GM04503 (cell line): ENCODE measurements around the gene RBM33.
"Not testable (repeated sequence)": the region's sequence is repeated elsewhere in the genome, so short reads cannot be mapped to it uniquely, and the experiment has no call there.

ENCODE experiments used
- DNase-seq: peaks from one replicate; pipeline ENCODE4 v3.0.0-alpha.2; 2012; ENCODE audit warnings: low read depth

Gene RBM33

DNA sequence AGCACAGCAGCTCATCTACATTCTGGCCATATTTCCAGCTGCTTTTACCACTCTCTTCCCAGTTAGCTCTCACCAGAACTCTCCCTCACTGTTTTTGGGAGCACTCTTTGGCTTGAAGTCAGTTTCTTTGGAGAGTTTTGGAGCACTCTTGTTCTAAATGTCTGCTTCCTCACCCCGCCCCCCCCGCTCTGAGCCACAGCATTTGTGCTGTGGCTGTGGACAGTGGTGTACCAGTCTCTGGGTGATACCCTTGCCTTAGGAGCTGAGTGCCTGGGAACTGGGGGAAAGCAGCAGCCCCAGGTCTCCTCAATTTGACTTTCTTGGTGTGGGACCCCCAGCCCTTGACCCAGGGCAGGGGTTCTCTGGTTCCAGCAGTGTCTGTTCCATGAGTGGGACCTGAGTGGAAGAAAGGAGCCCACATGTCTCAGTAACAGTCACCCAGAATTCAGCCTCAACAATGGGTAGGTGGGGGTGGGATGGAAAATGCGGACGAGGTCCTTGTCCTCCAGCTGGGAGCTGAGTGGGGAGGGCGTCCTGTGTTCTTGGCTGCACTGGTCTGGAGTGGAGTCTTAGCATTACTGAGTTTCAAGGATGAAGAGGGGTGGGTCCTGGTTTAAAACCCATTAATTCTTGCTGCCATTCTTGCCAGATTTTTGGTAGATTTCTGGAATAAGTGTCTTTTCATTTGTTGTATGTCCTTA lies 18.0 kb downstream of the RBM33 start:
- DNase-seq: no peak

DNA sequence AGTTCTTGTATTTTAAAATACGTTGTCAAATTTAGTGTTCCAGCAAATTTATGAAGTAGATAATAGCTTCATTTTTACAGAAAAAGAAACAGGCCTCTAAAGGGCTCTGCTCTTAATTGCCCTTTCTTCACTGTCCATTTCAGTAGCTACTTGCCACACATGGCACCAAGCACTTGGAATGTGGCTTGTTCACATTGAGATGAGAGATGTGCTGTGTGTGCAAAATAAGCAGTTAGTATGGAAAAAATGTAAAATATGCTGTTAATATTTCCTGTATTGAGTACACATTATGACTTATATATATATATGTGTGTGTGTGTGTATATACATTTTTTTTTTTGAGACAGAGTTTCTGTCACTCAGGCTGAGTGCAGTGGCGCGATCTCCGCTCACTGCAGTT lies 19.5 kb downstream of the RBM33 start:
- DNase-seq: no peak

DNA sequence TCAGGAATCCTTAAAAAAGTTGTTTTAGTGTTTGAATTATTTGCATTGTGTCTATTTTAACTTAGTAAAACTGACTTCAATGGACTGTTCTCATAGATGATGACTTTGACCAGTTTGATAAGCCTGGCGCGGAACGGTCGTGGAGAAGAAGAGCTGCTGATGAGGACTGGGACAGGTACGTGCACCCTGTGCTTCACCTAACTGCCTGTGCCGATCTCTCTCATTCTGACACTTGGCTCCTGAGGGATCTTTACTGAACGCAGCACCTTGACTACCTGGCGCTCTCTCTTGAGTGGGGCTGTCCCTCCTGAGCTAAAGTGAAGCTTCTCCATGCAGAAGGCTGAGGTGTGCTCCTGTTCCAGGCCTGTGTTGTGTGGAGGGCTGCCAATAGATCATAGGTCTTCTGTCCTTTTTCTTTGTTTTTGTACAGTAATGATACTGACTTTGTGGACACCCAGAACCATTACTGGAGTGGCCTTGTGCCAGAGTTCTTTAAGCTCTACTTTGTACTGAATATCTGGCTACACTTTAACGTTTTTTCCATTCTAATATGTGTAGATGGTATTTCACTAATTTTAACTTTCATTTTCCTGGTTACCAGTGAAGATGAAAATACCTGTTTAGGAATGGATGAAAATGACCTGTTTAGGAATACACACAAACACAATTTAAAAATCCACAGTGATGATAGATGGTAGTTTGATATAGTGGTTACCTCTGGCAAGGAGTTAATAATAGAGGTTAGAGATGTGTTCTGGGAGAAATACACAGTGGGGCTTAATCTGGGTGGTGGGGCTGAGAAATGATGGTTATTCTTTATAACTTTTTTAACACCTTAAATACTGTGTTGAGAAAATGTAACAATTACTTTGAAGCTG lies 20.9 kb downstream of the RBM33 start:
- DNase-seq: no peak

DNA sequence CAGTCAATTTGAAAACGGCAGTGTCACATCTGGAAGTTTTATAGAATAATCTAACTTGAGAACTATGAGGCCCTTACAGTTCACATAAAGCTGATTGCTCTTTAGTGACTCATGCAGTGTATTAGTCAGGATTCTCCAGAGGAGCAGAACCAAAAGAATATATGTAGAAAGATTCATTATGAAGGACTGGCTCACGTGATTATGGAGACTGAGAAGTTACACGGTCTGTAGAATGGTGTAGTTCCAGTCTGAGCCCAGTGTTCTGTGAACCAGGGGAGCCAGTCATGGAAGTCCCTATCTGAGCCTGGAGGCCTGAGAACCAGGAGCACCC lies 21.5 kb downstream of the RBM33 start:
- DNase-seq: peak; percentile 72

DNA sequence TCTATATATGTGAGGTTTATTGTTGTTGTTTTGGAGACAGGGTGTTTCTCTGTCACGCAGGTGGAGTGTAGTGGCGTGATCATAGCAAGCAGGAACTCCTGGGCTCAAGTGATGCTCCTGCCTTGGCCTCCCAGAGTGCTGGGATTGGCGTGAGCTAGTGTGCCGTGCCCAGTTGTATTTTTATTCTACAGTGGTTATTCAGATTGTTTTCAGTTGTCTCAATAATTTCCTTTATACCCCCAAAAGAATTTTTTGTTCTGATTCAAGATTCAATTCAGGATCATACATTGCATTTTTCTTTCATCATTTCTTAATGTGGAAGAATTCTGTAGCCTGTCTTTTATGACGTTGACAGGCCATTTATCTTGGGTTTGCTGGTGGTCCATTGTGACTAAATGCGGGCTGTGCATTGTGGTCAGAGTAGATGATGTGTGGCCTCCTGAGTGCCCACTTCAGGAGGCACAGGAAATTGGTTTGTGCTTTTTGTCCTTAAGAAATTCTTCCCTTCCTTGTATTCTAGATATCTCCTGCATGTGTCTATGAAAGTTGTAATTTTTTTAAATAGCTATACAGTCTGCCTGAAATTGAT lies 22.9 kb downstream of the RBM33 start:
- no peak for DNase-seq

DNA sequence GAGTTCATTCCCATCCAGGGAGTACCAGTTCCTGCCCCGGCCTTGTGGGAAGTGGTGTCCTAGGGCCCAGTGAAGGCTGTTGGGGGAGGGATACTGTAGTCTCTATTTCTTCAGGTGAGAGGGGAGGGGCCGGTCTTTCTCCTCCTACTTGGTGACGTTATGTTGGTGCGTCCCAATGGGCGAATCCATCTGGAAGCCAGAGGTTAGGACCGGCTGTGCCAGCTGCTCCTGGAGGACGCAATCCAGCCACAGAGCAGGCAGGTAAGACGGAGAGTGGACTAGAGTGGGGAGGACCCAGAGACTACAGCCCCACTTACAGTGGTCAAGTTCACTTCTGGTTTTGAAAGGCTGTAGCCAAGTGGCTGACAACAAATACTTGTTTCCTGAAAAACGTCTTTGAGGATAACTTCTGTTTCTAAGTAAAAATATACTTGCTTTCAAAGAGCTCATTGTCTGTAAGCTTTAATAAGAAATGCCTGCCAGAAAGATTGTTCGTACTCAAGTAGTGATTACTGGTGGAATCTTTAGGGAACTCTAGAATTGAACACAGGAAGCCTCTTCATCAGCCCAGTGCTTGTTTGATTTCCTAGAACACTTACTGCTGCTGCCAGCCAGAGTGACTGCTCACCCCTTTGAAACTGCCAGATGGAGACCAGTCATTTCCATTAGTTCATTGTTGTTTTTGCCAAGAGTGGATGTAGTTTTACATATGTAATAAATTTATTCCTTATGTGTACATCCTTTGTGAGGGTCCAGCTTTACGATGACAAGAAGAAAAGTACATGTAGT lies 25.4 kb downstream of the RBM33 start:
- DNase-seq: no peak

DNA sequence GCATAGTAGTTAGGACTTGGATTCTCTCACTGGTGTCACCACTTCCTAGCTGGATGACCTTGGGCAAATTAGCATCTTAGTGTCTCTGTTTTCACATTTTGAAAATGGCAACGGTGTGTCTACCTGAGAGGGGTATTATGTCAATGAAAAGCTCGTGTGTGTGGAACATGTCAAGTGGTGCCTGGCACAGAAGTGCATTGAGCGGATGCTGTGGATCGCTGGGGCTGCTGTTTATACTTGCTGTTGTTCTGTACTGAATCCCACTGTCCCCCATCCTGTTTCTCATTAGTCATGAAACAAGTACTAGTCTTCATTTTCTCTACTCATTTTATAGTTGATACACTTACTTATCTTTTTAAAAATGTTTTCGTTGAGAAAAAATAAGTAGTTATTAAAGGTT lies 26.1 kb downstream of the RBM33 start:
- DNase-seq: no peak

DNA sequence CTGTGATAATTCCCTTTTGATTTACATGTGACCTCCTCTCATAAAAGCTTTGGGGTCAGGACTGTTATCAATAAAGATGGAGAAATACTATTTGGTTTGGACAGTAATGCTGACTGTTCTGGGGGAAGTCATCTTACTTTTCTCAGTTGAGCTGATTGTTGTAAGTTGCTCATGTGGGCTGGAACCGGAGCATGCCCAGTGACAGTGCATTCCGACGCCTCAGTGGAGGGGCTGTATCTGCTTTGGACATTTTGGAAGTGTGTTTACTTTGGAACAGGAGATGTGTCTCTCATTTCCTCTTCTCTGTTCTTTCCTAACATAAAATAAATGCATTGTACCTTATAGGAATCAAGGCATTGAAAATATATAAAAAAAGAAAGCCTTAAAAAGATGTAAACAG lies 30.1 kb downstream of the RBM33 start:
- no peak for DNase-seq

DNA sequence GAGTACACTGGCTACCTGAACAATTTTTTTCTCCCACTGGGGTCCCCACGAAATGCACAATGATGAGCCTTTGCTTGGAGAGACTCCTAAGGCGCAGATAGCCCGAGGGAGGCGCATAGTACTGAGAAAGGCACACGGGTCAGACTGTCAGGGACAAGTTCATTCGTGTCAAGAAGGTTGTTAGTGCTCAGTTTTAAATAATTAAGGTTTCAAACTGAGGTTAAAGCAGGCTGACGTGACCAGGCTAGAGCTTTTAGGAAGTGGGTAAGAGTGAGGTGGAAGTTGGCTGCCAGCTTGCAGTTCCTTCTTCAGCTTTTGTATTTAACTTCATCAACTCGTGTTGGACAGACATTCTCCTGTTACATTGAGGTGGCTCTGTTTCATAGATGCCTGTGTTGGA lies 31.6 kb downstream of the RBM33 start:
- DNase-seq: no peak

DNA sequence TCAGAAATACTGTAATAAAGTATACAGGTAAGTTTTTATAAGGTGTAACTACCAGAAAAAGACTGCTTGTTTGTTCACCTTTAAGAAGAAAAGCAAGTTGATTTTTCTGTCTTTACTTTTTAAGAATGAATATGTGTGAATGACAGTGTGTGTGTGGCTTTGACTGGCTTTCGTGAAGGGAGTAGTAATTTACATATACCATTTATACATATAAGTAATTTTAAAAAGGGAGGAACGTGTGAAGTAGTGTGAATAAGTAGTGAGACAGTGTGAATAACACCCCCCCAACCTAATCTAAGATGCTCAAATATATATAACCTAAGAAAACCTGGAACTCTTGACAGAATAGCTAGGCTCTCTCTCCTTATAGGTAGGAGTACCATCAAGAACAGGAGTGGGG lies 33.2 kb downstream of the RBM33 start:
- DNase-seq: no peak

DNA sequence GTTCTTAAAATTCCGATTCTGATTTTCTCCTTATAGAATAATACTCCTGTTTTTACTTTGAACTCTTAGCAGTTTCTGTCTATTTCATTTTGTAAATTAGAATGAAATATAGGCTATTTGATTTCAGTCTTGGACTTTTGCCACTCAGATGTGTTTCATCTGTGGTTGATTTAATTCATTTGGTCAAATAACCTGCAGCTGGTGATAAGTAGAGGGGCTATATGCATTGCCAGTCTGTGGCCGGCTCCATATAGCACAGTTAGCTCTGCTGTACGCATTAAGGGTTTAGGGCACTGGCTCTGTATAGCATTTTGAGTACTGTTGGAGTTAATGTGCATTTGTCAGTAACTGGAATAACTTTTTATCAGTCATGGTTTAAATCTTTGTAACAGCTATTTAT lies 35.7 kb downstream of the RBM33 start:
- DNase-seq: no peak

DNA sequence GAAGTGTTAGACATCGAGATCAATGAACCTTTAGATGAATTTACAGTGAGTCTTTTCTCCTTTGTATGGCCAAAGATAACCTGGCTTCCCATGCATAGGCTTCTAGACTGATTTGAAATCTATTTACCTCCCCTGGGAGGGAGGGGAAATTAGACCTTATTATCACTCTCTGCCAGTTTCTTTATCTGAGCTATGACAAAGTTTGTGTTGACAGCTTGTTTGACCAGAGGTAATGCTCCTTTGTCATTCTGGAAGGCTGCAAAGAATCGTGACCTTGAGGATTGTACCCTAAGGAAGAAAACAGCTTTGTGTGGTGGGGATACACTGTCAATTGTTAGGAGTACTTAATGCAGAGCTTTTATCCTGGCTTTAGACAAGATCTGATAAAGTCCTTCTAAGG lies 36.4 kb downstream of the RBM33 start:
- DNase-seq: no peak

DNA sequence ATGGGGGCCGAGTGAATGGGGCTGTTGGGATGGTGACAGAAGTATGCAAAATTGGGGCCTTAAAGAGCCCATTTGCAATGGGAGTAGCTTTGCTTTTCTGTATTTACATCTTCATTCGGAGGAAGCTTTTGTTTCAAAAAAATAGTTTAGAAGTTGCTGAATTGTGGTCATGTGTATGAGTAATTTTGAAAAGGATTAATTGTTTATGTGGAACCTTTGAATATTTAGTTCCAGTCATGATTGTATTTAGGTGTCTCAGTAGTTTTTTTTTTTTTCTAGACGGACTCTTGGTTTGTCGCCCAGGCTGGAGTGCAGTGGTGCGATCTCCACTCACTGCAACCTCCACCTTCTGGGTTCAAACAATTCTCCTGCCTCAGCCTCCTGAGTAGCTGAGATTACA lies 37.2 kb downstream of the RBM33 start:
- DNase-seq: no peak

DNA sequence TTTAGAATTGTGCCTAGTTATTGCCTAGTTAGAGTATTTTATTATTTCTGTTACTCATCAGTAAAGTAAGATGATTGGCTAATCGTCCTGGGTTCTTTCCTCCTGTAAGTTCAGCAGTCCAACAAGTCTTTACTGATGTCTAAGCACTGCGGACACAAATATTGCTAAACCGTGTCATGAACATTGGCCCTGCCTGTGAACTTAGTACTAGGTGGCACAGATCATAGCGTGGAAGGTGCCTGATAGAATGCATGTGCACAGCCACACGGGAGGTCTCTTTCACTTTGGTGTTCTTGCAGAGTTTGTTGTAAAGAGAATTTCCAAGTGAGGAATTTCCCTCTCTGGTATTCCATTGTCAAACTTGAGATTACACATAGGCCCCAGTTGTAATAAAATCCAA lies 38.0 kb downstream of the RBM33 start:
- no peak for DNase-seq

DNA sequence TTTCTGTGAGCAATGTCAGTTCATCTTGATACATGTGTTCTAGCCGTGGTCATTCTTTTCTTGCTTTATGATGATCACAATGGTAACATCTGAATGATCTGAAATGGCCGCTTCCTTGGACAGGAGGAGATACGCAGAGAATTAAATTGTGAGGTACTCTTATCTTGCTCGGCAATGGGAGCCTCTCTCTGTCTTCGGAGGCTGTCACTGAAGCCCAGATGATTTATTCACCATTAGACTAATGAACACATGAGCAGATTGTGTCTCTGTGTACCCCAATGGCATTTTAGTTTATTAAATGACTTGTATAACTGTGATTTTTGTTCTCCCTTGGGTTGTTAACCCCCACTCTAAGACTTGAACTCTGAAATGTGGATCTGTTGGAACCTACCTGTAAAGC lies 38.6 kb downstream of the RBM33 start:
- DNase-seq: no peak

DNA sequence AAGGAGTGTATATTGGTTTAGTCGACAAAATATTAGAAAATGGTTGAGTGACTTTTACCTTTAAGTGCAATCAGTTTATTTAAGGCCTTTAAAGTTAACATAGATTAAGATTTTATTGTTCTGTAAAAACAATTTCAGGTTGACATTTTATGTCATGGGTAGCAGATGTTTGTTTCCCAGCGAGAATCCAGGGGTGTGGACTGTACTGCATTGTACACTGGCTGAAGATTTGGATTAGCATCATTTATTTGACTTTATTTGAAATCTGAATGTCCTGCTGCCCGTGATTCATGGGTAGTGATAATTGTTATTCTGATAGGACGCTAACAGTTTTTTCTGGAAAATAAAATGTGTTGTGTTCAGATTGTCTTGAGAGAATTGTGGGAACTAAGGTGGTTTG lies 39.3 kb downstream of the RBM33 start:
- no peak for DNase-seq

DNA sequence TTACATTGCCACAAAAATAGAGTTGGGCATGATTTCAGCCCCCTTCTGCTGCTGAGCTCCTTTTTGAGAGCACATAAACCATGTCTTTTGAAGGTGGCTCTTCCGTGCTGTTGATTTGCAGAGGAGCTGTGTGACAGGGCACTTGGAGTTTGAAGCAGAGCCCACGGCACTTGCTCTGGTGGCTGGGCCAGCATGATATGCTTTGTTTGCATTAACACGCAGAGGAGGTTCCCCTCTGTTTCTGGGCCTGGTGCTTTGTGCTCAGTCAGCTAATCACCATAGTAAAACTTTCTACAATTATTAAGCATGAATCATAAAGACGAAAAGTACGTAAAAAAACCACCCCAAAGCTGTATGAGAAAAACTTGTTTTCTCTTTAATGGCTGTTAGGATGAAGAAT lies 40.1 kb downstream of the RBM33 start:
- DNase-seq: no peak

DNA sequence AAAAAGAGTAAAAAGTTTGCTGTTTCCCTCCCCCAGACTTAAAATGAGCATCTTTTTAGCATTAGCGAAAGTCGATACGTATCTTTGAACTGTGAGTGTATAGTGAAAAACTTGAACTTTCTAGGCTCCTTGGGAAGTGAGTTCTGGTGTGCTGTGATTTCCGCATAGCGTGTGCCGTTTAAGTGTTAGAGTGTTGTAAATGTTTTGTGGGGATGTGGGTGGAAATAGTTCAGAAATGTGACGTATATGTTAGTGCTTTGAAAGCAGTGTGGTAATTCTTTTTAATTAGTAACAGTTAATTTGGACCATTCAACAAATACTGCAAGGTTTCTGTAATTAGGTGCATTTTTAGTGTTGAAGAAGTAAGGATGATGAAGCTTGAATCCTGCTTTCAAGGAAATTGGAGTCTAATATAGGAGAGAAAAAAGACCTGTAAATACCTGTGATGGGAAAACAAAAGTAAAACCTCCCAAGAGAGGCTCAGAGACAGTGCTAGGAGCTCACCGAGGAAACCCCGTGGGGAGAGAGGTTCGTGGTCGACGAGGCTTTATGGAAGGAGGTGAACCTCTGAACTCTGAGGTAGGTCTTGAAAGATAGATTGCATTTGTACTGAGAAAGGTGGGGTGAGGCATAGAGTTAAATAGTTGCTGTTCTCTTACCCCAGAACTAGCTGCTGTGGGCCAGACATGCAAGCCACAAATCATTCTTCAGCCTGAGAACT lies 40.8 kb downstream of the RBM33 start:
- no peak for DNase-seq

DNA sequence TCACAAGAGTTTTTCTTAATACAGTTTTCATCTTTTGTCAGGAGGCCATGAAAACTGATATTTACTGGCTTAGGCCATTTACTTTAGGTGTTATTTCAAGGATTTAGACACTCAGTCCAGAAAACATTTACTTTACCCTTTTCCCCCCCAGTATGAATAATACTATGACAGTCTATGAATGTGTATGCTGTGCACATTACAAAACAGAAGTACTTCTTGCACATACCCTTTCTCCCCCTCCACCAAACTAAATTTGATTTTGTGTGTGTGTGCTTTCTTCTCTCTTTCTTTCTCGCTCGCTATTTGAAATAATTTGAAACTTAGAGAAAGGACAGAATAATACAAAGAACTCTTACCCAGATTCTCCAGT lies 41.3 kb downstream of the RBM33 start:
- DNase-seq: no peak

DNA sequence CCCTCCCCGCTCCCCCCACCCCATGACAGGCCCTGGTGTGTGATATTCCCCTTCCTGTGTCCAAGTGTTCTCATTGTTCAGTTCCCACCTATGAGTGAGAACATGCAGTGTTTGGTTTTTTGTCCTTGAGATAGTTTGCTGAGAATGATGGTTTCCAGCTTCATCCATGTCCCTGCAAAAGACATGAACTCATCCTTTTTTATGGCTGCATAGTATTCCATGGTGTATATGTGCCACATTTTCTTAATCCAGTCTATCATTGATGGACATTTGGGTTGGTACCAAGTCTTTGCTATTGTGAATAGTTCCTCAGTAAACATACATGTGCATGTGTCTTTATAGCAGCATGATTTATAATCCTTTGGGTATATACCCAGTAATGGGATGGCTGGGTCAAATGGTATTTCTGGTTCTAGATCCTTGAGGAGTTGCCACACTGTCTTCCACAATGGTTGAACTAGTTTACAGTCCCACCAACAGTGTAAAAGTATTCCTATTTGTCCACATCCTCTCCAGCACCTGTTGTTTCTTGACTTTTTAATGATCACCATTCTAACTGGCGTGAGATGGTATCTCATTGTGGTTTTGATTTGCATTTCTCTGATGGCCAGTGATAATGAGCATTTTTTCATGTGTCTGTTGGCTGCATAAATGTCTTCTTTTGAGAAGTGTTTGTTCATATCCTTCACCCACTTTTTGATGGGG lies 42.3 kb downstream of the RBM33 start:
- DNase-seq: not testable (repeated sequence)

DNA sequence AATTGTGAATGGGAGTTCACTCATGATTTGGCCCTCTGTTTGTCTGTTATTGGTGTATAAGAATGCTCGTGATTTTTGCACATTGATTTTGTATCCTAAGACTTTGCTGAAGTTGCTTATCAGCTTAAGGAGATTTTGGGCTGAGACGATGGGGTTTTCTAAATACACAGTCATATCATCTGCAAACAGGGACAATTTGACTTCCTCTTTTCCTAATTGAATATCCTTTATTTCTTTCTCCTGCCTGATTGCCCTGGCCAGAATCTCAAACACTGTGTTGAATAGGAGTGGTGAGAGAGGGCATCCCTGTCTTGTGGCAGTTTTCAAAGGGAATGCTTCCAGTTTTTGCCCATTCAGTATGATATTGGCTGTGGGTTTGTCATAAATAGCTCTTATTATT lies 43.8 kb downstream of the RBM33 start:
- not testable (repeated sequence) for DNase-seq
